ENCODE measurements around the gene GK2.

Gene GK2

DNA sequence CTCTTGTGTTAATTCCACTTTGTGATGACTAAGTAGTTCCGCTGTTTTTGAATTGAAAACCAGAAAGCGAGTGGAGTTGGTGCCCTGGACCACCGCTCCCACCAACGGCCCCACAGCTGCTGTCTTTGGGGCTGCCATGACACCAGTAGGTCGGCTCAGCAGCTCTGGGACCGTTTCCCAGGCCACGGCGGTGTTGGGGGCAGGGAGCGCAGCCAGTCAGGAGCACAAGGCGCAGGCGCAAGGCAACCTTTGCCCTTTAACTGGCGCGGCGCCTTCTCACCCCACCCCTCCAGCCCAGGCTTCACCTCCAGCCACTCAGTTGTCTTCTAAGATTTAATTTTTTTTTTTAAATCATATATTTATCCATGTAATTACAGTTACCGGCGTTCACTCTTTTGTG lies at the start of gene GK2:
GK2 (minus strand) TSS at position 166 of the 400 bp plus-strand sequence; CDS start at position 138, 28 bp downstream.
- DNase-seq: no peak

DNA sequence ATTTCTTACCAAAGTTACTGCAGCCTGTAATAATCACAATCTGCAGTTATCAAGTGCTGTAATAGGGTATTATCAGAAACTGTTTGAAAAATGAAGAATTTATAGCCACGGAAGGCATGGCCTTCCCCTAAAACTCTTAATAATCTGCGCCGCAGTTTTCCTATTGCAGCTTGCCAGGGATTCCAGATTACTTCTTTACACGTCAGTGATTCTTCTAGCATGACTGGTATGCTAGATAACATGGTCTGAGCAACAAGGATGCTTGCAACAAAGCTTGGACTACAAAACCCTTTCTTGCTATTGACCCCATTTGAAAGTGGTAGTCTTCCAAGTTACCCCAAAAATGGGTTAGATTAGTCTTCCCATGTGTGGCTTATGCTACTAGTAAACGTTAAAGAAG lies 47.2 kb upstream of the GK2 start:
- DNase-seq: no peak

DNA sequence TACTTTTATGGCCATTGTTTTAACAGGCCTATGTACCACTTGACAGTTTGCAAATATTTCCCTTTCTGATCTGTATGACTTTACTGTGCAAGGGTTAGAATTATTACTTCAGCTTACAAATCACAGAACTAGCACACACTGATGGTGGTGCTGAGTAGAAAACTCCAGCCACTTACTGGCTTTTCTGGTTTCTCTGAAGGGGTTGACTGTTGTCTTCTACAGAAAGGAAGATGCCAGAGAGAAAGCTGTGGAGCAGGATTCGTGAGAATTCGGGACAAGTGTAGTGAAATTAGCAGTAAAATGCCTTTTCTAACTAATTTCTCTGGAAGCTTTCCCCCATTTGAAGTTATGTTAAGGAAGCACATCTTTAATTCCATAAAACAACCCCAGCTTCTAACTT lies 46.6 kb upstream of the GK2 start:
- no peak for DNase-seq

DNA sequence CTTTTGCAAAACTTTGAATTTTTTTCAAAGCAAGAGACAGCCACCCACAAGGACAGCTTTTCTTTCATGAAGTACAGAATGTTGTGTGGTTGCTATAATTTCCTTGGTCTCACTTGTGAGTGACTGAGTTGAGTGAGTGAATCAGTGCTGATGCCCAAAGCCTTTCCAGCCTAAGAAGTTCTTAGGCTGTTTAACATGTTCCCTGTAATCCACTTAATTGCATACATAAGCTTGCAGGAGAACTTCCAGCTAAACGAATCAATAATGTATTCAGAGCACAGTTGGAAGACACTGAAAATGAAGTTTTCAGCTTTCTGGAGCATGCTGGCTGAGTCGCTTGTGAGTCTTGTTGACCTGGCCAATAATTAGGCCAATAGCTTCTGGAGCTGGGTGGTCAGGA lies 42.0 kb upstream of the GK2 start:
- DNase-seq: no peak

DNA sequence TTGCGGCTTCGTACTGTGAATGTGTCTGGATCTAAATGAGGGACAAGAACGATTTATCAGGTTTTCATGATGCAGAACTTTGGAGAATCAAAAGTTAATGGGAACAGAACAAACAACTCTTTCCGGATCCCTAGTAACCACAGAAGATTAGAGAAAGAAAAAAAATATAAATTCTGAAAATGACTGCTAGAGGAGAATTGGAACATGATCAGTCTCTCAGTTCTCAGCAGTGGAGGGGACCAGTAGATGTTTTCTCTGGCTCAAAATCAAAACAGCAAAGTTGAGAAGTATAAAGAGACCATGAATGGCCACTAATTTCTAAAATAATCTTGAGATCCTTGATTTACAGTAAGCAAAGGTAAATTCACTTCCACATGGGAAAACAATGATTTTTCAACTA lies 38.1 kb upstream of the GK2 start:
- DNase-seq: no peak

DNA sequence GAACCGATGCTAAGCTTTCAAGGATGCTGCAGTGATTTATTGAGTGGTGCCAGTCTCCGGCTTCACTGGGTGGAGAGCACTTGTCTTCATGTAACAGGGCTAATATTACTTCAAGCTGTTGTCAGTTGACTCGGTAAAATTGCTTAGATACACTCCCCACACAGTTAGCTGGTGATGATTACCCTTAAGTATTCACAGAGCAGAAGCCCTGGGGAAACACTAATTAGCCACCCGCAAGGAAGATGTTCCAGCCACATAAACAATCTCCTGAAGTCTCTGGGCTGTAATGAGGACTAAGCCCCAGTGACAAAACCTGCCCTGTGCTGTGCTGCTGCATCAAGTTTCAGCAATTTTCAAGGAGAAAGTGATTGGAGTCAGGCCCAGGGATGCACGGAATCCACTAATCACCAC lies 37.3 kb upstream of the GK2 start:
- DNase-seq: no peak

DNA sequence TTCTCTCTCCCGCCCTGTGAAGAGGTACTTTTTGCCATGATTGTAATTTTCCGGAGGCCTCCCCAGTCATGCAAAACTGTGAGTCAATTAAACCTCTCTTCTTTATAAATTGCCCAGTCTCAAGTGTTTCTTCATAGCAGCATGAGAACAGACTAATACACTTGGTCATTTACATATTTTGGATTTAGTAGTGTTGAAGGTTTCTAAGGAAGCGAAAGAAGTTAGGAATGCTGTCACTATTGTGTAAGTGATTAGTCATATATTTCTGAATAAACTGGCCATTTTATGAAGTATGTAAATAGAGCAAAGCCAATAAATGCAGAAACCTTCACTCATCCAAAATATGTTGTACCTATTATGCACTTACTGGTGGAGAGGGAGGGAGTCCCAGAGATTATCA lies 34.4 kb upstream of the GK2 start:
- DNase-seq: no peak

DNA sequence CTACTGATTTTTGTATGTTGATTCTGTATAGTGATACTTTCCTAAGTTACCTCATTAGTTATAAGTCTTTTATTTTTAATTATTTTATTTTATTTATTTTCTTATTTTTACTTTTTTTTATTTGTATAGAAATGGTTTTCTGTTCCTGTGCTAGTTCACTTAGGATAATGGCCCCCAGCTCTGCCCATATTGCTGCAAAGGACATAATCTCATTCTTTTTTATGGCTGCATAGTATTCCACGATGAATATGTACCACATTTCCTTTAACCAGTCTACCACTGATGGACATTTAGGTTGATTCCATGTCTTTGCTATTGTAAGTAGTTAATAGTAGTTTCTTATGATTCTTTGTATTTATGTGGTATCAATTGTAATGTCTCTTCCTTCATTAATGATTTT lies 31.5 kb upstream of the GK2 start:
- no peak for DNase-seq

DNA sequence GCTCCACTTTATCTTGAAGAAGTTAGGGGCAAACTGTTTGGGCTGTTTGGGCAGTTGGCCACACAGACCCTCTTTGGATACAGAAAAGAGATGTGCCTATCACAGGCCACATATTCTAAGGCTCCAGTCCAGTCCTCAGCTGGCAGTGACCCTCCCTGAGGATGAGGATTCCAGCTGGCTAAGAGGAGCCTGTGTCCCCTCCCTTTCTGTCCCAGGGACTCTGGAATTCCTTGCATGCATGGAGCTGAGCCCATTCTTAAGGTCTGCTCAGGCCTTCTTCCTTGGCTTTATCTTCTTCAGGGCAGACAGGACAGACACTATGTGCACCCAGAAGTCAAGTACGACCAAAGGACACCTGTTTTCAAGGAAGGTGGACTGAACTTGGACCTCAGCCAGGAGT lies 23.8 kb upstream of the GK2 start:
- DNase-seq: no peak

DNA sequence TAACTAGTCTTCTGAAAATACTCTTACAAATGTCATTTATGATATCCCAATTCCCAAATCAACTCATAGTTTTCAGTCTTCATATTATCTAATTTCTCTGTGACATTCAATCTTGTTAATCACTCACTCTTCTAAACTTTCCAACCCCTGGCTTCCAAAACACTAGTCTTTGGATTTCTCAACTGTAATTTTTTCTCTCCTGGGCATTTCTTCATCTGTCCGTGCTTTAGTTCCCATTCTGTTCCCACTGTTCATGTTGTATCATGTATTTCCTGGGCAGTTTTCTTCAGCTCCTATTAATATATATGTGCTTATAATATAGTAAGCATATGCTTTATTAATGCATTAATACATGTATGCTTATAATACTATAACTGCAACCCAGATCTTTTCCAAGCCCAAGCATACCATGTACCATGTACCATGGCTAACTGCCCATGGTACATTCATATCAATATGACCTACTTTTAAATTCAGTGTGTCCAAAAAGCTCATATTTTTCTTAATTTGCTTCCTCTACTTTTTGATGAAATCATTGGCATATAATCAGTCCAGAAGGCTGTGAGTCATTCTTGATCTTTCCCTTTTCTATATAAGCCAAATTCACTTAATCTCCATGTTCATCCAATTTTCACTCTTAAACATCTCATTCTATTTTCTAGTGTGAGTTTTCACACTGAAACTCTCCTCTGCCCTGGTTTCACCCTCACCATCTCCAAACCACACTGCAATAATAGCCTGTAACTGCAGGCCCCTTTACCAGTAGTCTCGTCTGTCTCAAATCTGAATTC lies 21.3 kb upstream of the GK2 start:
- DNase-seq: no peak

DNA sequence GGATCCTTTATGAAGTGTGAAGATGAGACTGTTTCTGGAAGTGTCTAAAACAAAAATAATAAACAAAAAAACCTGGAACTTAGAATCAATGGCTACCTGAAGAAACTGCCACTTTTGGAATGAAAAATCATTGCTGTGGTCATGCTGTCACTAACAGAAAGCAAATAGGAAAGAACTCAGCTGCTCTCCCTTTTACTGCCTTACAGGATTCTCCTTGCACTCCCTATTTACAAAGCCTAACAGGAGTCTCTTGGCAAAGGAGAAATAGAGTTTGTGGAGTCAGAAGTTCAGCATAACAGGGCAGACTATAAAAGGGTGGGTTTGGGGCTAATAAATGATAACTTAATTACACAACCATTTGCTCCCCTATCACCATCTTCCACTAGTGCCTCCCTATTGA lies 19.0 kb upstream of the GK2 start:
- DNase-seq: no peak

DNA sequence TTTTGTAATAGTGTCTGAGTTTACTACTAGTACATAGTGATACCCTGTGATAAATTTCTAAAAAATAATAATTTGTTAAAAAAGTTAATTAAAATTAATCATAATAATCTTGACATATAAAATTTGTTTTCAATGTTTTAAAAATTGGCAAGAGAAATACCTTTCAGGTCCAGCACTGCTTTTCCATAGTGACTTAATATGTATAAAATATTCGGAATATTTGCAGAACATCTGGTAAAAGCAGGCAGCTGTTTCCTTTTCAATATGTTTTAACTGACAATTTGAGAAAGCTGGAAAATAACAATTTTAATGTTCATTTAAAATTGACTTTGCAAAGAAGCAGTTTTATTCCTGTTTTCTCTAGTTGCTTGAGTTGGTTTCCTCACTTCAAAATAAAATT lies 17.6 kb upstream of the GK2 start:
- no peak for DNase-seq

DNA sequence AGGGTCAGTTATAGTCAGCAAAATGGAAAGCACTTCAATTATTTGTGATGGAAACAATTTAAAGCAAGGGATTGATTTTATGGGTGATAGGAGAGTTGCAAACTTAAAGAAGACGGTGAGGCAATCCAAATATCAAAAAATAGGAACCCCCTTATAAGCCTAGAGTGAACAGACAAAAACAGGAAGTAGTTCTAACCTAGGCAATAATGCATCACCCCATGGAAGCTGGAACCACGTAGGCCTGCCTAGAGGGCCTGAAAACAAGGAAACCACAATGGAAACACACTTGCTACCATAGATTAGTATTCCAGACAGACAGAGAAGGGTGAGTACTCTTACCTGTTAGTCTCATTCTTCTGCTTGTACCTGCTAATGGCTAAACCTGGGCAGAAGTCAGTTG lies 13.5 kb upstream of the GK2 start:
- DNase-seq: no peak

DNA sequence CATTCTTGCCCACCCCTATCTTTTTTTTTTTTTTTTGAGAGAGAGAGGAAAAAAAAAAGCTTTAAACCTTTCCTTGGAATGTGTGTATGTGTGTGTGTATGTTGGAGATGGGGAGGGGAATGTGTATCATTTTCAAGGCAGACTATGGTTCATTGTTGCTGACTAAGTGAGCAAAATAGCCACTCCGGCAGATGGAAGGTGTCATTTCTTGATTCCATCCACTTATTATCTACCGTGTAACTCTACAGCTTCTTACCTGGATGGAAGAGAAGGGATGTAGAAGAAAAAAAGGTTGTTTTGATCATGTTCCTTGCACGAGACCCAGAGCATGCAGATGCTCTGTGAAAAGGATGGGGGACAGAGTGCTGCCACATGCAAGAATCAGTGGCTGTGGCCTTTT lies 5.9 kb upstream of the GK2 start:
- DNase-seq: no peak

DNA sequence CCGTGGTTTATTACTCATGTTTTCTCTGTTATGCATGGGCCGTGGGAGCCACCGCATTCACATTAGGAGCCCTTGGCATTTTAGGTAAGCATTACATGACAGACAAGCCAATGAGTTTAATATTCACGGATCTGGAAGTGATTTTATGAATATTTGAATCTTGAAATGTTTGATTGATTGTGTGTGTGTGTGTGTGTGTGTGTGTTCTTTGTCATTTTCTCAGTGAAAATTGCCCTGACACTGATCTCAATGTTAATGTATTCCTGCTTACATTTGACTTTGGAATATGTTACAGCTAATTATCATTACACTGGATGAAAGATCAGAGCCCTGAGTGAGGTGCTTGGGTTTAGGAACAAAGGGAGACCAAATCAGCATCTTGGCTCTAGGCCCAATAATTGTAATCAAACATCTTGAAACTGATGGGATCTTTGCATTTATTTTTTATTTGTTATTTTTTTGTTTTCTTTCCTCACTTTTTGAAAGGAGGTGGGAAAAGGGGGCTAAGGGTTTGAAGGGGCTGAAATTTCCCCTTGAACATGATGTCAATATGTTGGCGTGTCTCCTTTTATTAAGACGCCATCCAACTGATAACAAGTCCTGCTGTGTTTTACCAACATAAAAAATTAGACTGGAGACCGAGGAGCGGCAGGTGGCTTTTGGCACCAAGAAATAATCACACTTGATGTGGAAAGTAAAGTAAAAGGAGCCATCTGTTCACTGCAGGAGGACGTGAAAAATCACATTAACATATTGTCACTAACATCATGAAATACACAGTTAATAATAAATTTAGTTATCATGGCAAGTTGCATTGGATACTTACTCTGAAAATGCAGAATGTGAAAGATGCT lies 5.2 kb upstream of the GK2 start:
- DNase-seq: no peak

DNA sequence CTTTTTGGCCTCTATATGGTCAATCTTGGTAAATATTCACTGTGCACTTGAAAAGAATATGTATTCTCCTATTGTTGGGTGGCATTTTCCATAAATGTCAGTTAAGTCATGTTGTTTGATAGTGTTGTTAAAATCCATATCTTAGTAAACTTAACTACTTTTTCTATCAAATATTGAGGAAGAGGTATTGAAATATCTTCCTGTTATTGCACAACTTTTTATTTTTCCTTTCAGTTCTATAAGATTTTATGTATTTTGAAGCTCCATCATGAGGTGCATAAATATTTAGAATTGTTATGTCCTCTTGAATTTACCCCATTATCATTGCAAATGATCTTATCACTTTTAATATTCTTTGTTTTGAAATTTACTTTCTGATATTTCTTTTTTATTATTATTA lies 3.4 kb downstream of the GK2 start:
- no peak for DNase-seq

DNA sequence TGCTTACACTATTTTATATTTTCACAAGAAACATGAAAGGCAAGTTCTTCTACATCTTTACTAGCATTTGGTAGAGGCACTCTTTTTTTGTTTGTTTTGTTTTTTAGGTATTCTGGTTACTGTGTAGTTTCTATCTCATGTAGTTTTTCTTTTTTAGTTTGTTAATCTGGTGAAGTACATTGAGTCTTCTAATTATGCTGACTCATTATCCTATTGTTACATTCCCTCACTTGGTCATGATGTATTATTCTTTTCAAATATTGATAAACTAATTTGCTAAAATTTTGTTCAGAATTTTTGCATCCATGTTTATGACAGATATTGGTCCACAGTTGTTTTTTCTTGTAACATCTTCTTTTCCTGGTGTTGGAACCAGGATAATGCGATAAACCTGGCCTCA lies 4.7 kb downstream of the GK2 start:
- no peak for DNase-seq

DNA sequence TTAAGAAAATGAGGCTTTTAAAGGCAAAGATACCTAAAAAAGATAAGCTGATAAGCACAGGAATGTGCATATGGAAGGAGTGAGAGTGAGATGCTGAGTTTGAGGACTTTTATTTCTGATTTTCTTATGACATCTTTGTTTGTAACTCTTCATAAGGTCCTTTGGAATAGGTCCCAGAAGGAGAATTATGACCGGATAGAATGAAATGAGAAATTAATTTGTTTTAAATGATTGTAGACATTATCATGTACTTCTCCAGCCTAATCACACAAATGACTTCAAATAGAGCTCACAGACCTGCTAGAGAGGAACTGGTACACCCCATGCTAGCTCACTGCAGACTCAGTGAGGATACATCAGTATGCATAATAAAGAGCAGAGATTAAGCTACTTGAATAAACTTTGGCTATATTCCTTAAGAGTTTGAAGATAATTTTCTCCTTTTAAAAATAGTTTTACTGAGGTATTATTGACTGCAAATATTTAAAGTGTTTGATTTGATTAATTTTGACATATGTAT lies 5.6 kb downstream of the GK2 start:
- no peak for DNase-seq

DNA sequence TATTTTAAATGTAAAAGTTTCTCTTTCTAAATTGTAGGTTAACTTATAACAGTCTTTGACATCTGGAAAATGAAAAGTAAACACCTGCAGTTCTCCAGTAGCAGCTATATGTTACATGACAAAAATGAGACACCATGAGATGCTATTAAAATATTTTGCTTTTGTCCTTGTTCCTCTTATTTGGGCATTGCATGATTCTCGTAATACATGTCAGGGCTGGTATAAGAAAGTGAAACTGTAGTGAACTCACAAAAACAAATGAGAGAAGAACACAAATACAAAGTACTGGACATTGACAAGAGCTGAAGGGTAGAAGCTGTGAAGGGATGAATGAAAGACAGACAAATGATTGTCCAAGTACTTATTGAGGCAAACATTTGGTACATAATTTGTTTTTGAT lies 9.0 kb downstream of the GK2 start:
- DNase-seq: no peak

DNA sequence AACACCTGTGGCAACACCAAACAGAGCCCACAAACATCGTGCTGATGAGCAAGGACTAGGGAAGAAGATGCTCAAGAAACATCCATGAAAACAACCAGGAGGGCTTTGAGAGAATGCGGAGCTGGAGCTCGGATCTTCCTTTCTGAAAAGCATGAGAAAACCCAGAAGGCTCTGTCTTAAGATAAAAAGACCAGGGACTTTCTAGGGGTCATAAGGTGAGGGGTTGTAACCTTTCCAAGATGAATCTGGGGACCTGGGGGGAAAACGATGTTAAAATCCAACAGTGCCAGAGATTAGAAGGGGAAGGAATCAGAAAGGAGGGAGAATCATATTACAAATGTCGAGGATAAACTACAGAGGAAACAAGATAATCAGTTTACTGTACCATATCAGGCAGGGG lies 10.1 kb downstream of the GK2 start:
- no peak for DNase-seq

DNA sequence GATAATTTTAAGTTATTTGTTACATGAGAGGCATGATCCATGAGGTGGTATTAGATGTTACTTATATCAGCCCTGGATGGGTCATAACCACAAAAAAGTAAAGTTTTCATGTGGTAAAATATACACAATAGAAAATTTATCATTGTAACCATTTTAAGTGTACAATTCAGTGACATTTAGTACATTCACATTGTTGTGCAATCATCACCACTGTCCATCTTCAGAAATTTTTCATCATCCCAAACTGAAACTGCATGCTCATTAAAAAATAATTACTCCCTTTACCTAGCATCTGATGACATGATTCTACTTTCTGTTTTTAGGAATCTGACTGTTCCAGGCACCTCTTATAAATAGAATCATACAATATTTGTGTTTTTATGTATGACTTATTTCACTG lies 11.2 kb downstream of the GK2 start:
- DNase-seq: no peak

DNA sequence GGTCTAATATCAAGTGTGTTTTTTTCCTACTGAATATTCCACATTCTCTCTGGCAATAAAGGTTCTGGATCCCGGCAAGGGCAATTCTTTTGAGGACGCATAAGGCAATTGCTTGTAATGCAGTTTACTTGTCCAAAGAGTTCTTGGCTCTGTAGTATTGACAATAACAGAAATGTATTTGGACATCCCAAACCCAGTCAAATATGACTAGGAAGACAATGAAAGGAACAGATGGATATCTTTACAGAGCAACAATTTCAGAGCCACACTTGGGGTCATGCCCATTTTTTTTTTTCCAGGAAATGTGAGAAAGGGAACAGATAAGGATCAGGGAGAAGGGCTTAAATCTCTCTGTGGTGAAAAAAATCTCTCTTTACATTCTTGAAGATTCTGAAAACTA lies 12.2 kb downstream of the GK2 start:
- DNase-seq: no peak

DNA sequence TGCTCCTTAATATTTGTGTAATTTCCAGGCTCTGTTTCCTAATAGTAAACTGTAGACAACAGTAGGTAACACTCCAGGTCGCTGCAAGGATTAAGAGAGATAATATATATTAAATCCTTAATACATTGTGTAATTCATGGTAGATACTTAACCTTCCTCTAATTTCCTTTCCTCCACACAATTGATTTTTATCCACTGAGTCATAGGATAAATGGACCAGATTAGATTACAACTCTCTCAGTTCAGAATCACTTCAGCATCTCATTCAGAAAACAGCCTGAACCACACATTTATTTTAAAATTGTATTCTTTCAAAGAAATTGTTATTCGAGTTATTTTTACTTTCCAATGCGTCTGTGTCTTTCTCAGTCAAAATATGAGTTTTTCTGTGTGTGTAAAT lies 17.1 kb downstream of the GK2 start:
- no peak for DNase-seq

DNA sequence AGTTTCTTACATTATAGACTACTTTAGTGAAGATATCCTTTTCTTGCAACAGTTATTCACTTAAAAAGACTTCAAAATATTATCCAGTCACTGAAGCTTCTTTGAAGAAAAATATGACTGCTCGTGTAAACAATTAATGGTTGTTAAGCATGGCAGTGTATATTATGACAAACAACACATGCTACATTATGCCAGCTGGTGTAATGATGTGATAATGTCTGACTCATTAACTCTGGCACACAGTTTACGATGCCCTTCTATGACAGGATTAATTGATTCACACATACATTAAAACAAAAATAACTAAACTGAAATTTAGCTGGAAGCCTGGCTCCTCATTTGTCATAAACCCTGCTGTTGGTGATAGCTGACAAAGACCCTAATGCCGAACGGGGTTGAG lies 22.4 kb downstream of the GK2 start:
- DNase-seq: no peak

Measured in CD4-positive, alpha-beta T cell treated with Interleukin-21 for 1 hour (primary cell).